Nephron progenitor cell (in vitro differentiated cells): ENCODE data around the gene BCL11B.

Experiments used
- DNase-seq: peaks from one replicate; pipeline ENCODE4 v3.0.0; 2021
- H3K27ac Mint-ChIP-seq: 2 replicates; pipeline ENCODE4 v1.8.0; 2021; ENCODE audit warnings: mild to moderate bottlenecking, moderate library complexity, mixed read lengths
- H3K27me3 Mint-ChIP-seq: 2 replicates; pipeline ENCODE4 v1.8.0; 2021; ENCODE audit warnings: mild to moderate bottlenecking, low read depth, mixed read lengths; ENCODE audit not compliant: poor library complexity
- H3K36me3 Mint-ChIP-seq: 2 replicates; pipeline ENCODE4 v1.8.0; 2021; ENCODE audit warnings: low read depth, mixed read lengths
- H3K4me1 Mint-ChIP-seq: 2 replicates; pipeline ENCODE4 v1.8.0; 2021; ENCODE audit warnings: mixed read lengths
- H3K4me3 Mint-ChIP-seq: 2 replicates; pipeline ENCODE4 v1.8.0; 2021; ENCODE audit warnings: mild to moderate bottlenecking, moderate library complexity, mixed read lengths
- H3K9me3 Mint-ChIP-seq: 2 replicates; pipeline ENCODE4 v1.8.0; 2021; ENCODE audit warnings: mild to moderate bottlenecking, moderate library complexity, mixed read lengths
- CTCF ChIP-seq: fragments of 200-600 bp; sonication (generic); IDR thresholded peaks from 2 replicates; pipeline ENCODE4 v1.5.0; 2021; ENCODE audit warnings: antibody characterized with exemption

Gene BCL11B

GRCh38 chr14:99255621-99256482 lies 16.1 kb downstream of the BCL11B start:
- no peaks in the 10 kb centered on the region for H3K36me3 Mint-ChIP-seq
- H3K9me3 Mint-ChIP-seq, result no peaks in the 10 kb centered on the region
- H3K4me1 Mint-ChIP-seq, result peaks cover 47% of the 10 kb centered on the region
- peaks cover 92% of the 10 kb centered on the region for H3K27me3 Mint-ChIP-seq
- H3K27ac Mint-ChIP-seq, result no peak overlapping the region
- H3K4me3 Mint-ChIP-seq, result no peak overlapping the region
- DNase-seq, result no peak
- TF ChIP-seq CTCF, result no peak

- peaks cover 33% of the 10 kb centered on the region for H3K4me1 Mint-ChIP-seq
- H3K27ac Mint-ChIP-seq, result no peak overlapping the region
- no peaks in the 10 kb centered on the region for H3K9me3 Mint-ChIP-seq
- TF ChIP-seq CTCF, result no peak
- H3K4me3 Mint-ChIP-seq, result no peak overlapping the region
- no peaks in the 10 kb centered on the region for H3K36me3 Mint-ChIP-seq
- peaks cover 92% of the 10 kb centered on the region for H3K27me3 Mint-ChIP-seq
- no peak for DNase-seq
These were observed 17.5 kb downstream of the BCL11B start for GRCh38 chr14:99254328-99255009.

GRCh38 chr14:99253890-99254289 lies 18.1 kb downstream of the BCL11B start:
- no peak overlapping the region for H3K27ac Mint-ChIP-seq
- H3K27me3 Mint-ChIP-seq, result peaks cover 92% of the 10 kb centered on the region
- H3K9me3 Mint-ChIP-seq, result no peaks in the 10 kb centered on the region
- no peak for DNase-seq
- H3K4me3 Mint-ChIP-seq, result no peak overlapping the region
- no peaks in the 10 kb centered on the region for H3K36me3 Mint-ChIP-seq
- H3K4me1 Mint-ChIP-seq, result peaks cover 30% of the 10 kb centered on the region
- TF ChIP-seq CTCF, result no peak

GRCh38 chr14:99252940-99253868 lies 18.8 kb downstream of the BCL11B start:
- H3K36me3 Mint-ChIP-seq, result no peaks in the 10 kb centered on the region
- H3K4me1 Mint-ChIP-seq, result peaks cover 30% of the 10 kb centered on the region
- DNase-seq, result no peak
- H3K27me3 Mint-ChIP-seq, result peaks cover 92% of the 10 kb centered on the region
- H3K27ac Mint-ChIP-seq, result no peak overlapping the region
- H3K9me3 Mint-ChIP-seq, result no peaks in the 10 kb centered on the region
- no peak for TF ChIP-seq CTCF
- no peak overlapping the region for H3K4me3 Mint-ChIP-seq

DNA sequence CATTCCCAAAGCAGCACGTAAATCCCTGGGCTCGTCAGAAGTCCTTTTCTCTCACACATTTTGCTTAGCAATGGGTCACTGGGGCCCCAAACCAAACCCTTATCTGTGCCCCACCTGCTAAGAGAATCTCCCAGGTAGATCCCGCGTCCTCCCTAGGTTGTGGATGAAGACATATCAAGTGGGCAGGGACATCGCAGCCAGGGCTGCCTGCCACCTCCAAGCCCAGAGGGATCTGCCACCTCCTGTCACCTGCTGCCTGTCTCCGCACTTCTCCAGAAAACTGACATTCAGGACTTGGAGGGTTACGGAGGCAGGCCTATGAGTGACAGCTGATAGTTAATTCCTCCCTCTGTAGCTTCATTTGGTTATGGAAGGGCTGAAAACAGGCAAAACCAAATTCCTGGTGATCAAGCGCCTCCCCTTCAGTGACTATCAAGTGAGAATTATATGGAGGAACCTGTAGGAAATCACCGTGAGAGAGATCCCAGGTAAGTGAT lies 19.5 kb downstream of the BCL11B start:
- no peak for TF ChIP-seq CTCF
- no peaks in the 10 kb centered on the region for H3K9me3 Mint-ChIP-seq
- H3K27me3 Mint-ChIP-seq, result peaks cover 92% of the 10 kb centered on the region

More for the DNA sequence above, 19.5 kb downstream of the BCL11B start:
- no peaks in the 10 kb centered on the region for H3K36me3 Mint-ChIP-seq
- H3K4me1 Mint-ChIP-seq, result peaks cover 29% of the 10 kb centered on the region
- no peak overlapping the region for H3K4me3 Mint-ChIP-seq
- H3K27ac Mint-ChIP-seq, result no peak overlapping the region
- no peak for DNase-seq
